ENCODE results near the gene TRPV2. TPM values are rescaled to one million over a fixed set of nuclear protein-coding genes. Genes with fewer than 3 reads are reported as not detected.

The TRPV2 gene
- total and polyA plus RNA-seq, 4 donors = 2.9 to 9.3 (median 4.6) TPM

GRCh38 chr17:16456742-16457316 lies 41.5 kb downstream of the TRPV2 start:
- no peaks in the 10 kb centered on the region for H3K9me3 ChIP-seq (ENCODE audit: control insufficient read depth in 4 of 4, low read length in 3 of 4)
- H3K9ac ChIP-seq (ENCODE audit: low read depth in 1 of 2, low read length in 2 of 2) = no peak overlapping the region
- no peaks in the 10 kb centered on the region for H3K27me3 ChIP-seq (ENCODE audit: control insufficient read depth in 4 of 4, insufficient read depth in 4 of 4, low read length in 3 of 4)
- no peak for DNase-seq (ENCODE audit: low spot score)
- H3K27ac ChIP-seq (ENCODE audit: low read depth in 1 of 2, low read length in 2 of 2) = no peak overlapping the region
- H3K36me3 ChIP-seq (ENCODE audit: control insufficient read depth in 4 of 4, insufficient read depth in 3 of 4, low read depth in 1 of 4, low read length in 3 of 4) = no peaks in the 10 kb centered on the region
- WGBS = 91% methylated on average over 9 of the region's 9 CpGs
- H3K4me1 ChIP-seq (ENCODE audit: control insufficient read depth in 4 of 4, insufficient read depth in 4 of 4, low read length in 3 of 4) = no peaks in the 10 kb centered on the region
- TF ChIP-seq YY1 (IDR thresholded peaks at IDR 0.05) (no peak), SP1 (IDR thresholded peaks at IDR 0.05) (no peak), MAX (IDR thresholded peaks at IDR 0.05) (no peak), GABPA (IDR thresholded peaks at IDR 0.05 in 1 of 2, conservative IDR thresholded peaks at IDR 0.05 in 1 of 2) (no peak), HNF4A (conservative IDR thresholded peaks at IDR 0.05) (no peak), HNF4G (IDR thresholded peaks at IDR 0.05) (no peak), EGR1 (IDR thresholded peaks at IDR 0.05; ENCODE audit: low read depth in 2 of 2) (no peak), FOXA1 (IDR thresholded peaks at IDR 0.05) (no peak), TAF1 (conservative IDR thresholded peaks at IDR 0.05) (no peak)
- no peak overlapping the region for H3K4me3 ChIP-seq (ENCODE audit: low read depth in 1 of 3, low read length in 3 of 3)

- H3K36me3 ChIP-seq (ENCODE audit: control insufficient read depth in 4 of 4, insufficient read depth in 3 of 4, low read depth in 1 of 4, low read length in 3 of 4) = no peaks in the 10 kb centered on the region
- WGBS = 89% methylated on average over 11 of the region's 11 CpGs
- no peaks in the 10 kb centered on the region for H3K9me3 ChIP-seq (ENCODE audit: control insufficient read depth in 4 of 4, low read length in 3 of 4)
- H3K9ac ChIP-seq (ENCODE audit: low read depth in 1 of 2, low read length in 2 of 2) = no peak overlapping the region
- no peak overlapping the region for H3K4me3 ChIP-seq (ENCODE audit: low read depth in 1 of 3, low read length in 3 of 3)
- no peak overlapping the region for H3K27ac ChIP-seq (ENCODE audit: low read depth in 1 of 2, low read length in 2 of 2)
- no peak for DNase-seq (ENCODE audit: low spot score)
- no peaks in the 10 kb centered on the region for H3K27me3 ChIP-seq (ENCODE audit: control insufficient read depth in 4 of 4, insufficient read depth in 4 of 4, low read length in 3 of 4)
- H3K4me1 ChIP-seq (ENCODE audit: control insufficient read depth in 4 of 4, insufficient read depth in 4 of 4, low read length in 3 of 4) = peaks cover 0 to 9% (median 7%) of the 10 kb centered on the region in 4 donors
- TF ChIP-seq JUND (IDR thresholded peaks at IDR 0.05) (no peak), ZBTB33 (IDR thresholded peaks at IDR 0.05) (no peak), GABPA (IDR thresholded peaks at IDR 0.05 in 1 of 2, conservative IDR thresholded peaks at IDR 0.05 in 1 of 2) (no peak), HNF4G (IDR thresholded peaks at IDR 0.05) (no peak), MAX (IDR thresholded peaks at IDR 0.05) (no peak)
- TF ChIP-seq, protein P1, sequence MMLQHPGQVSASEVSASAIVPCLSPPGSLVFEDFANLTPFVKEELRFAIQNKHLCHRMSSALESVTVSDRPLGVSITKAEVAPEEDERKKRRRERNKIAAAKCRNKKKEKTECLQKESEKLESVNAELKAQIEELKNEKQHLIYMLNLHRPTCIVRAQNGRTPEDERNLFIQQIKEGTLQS (IDR thresholded peaks at IDR 0.05) = no peak
Measured at GRCh38 chr17:16459271-16459670, 43.9 kb downstream of the TRPV2 start.

- Histone ChIP-seq H3K36me3 (ENCODE audit: control insufficient read depth in 4 of 4, insufficient read depth in 3 of 4, low read depth in 1 of 4, low read length in 3 of 4) (no peaks in the 10 kb centered on the region), H3K4me1 (ENCODE audit: control insufficient read depth in 4 of 4, insufficient read depth in 4 of 4, low read length in 3 of 4) (peaks cover 0 to 9% (median 7%) of the 10 kb centered on the region in 4 donors), H3K27ac (ENCODE audit: low read depth in 1 of 2, low read length in 2 of 2) (no peak overlapping the region), H3K9me3 (ENCODE audit: control insufficient read depth in 4 of 4, low read length in 3 of 4) (no peaks in the 10 kb centered on the region), H3K4me3 (ENCODE audit: low read depth in 1 of 3, low read length in 3 of 3) (no peak overlapping the region), H3K9ac (ENCODE audit: low read depth in 1 of 2, low read length in 2 of 2) (no peak overlapping the region), H3K27me3 (ENCODE audit: control insufficient read depth in 4 of 4, insufficient read depth in 4 of 4, low read length in 3 of 4) (no peaks in the 10 kb centered on the region)
- DNase-seq (ENCODE audit: low spot score) = no peak
- 91% methylated on average over 5 of the region's 5 CpGs for WGBS
- TF ChIP-seq FOXA2 (IDR thresholded peaks at IDR 0.05) (no peak), NR2F2 (IDR thresholded peaks at IDR 0.05) (no peak), RAD21 (IDR thresholded peaks at IDR 0.05) (no peak), RXRA (IDR thresholded peaks at IDR 0.05) (no peak), YY1 (IDR thresholded peaks at IDR 0.05) (no peak), MAX (IDR thresholded peaks at IDR 0.05) (no peak), HNF4A (conservative IDR thresholded peaks at IDR 0.05) (no peak), JUND (IDR thresholded peaks at IDR 0.05) (no peak), EGR1 (IDR thresholded peaks at IDR 0.05; ENCODE audit: low read depth in 2 of 2) (no peak), GABPA (IDR thresholded peaks at IDR 0.05 in 1 of 2, conservative IDR thresholded peaks at IDR 0.05 in 1 of 2) (no peak), CTCF (IDR thresholded peaks at IDR 0.05; ENCODE audit: low read depth, low read length, missing input control) (no peak)
- TF ChIP-seq, protein P1 (IDR thresholded peaks at IDR 0.05) = no peak
Measured at GRCh38 chr17:16459855-16460550, 44.6 kb downstream of the TRPV2 start.
